IPS-NIHi7 (cell line): ENCODE data around the gene PLEKHS1.
A peak's percentile ranks its signal among the peaks of the same experiment; 100 is the strongest.
"Not testable (repeated sequence)": the region's sequence is repeated elsewhere in the genome, so short reads cannot be mapped to it uniquely, and the experiment has no call there.

Experiments used
- DNase-seq: peaks from one replicate; pipeline ENCODE4 v3.0.0; 2012; ENCODE audit warnings: mixed read lengths; ENCODE audit errors: extremely low spot score

PLEKHS1 gene

DNA sequence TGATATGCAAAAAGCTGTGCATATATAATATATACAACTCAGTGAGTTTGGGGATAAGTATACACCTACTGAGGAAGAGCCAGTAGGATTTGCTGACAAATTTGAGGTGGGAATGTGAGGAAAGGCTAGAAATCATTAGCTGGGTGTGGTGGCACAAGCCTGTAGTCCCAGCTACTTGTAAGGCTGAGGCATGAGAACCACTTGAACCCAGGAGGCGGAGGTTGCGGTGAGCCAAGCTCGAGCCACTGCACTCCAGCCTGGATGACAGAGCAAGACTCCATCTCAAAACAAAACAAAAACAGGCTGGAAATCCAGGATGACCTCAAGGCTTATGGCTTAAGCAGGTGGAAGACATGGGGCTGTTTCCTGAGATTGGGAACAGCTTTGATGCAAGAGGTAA, 10.6 kb upstream of the PLEKHS1 start:
- no peak for DNase-seq

DNA sequence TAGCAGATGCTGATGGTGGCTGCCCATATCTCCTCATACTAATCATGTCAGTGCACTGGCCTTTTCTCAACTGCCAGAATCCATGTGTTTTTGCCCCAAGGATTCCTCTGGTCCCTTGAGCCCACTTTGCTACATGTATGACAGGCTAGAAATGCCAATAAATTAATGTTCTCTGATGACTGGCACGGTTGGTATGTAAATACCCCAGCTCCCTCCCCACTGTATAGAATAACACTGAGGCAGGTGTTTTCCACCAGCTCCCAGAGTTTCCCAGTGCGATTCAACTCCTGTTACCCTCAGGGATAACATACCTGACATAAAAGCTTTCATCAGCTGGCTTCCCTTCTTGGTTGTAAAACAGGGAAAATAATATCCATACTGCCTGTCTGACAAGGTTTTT, 9.0 kb upstream of the PLEKHS1 start:
- DNase-seq: no peak

DNA sequence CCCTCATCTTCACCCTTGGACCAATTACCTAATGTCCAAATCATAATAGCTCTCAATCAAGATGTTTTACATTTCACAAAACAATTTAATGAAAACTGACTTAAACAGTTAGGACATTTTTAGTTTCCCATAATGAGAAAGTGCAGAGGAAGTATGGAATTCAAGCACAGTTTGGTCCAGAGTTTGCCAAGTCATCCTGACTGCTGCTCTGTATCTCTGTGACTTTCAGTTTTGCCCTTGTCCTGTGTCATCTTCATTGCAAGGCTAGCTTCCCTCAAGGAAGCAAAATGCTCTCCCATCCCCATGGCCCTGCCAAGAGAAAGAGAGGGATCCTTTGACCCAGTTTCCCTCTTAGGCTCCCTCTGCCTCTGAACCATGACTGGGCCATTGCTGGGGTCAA, 7.9 kb upstream of the PLEKHS1 start:
- no peak for DNase-seq

DNA sequence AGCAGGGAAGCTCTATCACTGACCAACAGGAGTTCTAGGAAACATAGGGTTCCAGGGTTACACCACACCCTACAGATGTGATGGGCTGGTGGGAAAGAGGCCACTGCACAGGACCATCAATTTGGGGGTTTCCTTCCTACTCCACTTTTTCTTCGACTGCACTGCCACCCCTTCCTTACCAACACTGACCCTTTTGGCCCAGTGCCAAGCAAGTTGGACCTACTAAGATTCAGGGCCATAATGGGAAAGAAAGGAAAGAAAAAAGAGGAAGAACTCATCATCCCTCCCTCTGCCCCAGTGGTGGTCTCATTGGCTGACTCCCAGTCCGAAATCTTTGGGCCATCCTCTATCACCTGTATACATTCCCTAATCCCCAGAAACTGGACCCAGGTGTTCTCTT, 6.1 kb upstream of the PLEKHS1 start:
- no peak for DNase-seq

DNA sequence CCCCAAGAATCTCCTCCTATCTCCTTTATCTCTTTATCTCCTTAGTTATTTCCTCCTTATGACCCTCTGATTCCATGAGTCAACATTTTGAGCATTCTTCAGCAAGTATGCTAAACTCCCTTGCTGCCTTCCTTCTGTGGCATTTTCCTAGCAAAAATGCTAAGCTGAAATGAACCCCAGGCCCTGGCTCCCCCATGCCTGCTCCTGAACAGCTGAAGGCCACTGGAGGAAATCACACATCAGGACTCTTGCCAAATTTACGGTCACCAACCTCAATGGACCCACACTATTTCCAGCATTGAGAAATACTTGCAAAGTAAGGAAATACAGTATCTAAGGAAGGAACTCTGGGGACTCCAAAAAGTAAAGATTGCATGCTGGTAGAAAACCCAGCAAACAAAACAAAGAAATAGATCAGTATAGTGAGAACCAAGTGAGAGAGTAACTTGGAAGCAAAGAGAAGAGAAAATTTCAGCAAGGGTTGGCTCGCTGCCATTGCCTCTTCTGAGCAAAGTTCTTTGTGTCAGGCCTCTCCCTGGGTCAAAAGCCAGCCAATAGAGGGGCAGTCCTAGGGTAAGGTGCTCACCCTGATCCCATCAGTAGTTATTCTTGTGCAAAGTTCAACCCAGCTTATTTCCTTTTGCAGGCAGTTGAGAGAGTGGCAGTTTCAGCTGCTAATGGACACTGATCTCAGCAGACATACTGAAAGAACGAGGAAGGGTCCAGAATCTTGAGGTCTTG, 5.1 kb upstream of the PLEKHS1 start:
- peak; percentile 15 for DNase-seq

DNA sequence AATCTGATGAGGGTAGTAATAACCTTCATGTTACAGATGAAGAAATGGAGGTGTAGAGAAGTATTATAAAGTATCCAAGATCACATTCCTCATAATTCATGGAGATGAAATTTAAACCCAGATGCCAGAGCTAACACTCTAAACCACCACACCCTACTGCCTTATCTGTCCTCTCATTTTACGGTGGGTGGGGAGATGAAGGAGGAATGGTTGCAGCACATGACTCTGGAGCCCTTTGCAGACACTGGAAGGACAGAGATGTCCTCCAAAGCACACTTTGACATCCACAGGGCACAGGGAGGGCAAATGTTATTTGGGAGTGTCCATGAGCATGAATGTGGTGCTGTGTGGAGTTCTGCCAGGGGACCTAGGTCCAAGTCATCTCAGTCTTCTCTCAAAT, 1.1 kb downstream of the PLEKHS1 start:
- DNase-seq: no peak

DNA sequence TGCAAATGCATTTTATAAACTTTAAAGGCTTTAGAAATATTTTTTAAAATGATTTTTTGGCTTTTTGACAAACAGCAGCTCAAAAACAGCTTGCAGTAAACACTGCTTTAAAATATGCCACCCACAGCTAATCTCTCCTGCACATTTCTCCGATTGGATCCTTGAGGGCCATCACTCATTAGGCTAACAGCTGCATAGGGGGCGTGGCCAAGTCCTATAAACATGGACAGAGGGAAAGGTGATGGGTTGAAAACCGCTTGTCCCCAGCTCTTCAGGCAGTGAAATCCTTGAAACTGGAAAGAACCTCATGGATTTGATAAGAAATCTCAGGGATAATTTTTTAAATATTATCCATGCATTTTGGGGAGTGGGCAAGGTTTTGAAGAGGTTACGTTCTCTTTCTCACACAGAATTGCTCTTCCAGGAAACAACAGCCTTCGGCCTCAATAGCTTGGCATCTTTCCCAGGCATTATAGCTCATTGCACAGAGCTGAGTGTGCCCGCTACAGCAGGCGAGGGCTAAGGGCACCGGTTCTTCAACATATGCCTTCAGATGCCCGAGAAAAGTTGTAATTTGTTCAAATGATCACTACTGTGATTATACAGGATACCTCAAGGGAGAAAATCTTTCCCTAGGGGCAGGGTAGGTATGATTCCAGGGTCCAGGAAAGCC, 1.7 kb downstream of the PLEKHS1 start:
- no peak for DNase-seq

DNA sequence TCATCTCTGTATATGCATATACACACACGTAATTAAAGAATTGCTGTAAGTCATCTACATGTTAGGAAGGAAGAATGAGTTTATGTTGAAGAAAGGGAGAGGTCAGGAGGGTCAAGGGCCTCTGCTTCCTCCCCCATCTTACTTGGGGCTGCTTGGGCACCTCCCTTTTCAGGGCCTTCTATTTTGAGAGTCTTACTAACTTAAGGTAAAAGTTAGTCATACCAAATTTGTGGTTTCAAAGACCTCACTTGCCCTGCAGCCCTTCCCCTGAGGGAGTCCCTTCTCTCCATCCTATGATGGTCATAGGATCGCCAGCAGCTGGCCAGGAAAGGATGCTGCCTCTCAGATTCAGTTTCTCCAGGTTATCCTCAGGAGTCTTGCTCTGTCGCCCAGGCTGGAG, 2.6 kb downstream of the PLEKHS1 start:
- no peak for DNase-seq

DNA sequence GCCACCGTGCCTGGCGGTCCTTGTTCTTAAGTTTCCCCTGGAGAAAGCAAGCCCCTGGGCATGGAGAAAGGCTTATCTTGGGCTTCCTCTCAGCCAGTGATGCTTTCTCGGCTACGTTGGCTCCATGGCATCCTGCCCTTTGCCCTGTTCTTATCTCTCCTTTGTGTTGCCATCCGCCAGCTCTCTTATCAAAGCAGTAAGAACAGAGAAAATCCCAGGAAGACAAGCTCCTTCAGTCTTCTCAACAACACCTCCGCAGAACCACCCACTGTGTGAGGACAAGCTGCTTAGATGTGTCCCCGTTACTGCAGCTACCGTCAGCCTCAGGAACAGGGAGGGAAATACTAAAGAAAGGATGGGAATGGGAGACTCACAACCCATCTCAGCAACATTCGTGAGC, 3.3 kb downstream of the PLEKHS1 start:
- no peak for DNase-seq

DNA sequence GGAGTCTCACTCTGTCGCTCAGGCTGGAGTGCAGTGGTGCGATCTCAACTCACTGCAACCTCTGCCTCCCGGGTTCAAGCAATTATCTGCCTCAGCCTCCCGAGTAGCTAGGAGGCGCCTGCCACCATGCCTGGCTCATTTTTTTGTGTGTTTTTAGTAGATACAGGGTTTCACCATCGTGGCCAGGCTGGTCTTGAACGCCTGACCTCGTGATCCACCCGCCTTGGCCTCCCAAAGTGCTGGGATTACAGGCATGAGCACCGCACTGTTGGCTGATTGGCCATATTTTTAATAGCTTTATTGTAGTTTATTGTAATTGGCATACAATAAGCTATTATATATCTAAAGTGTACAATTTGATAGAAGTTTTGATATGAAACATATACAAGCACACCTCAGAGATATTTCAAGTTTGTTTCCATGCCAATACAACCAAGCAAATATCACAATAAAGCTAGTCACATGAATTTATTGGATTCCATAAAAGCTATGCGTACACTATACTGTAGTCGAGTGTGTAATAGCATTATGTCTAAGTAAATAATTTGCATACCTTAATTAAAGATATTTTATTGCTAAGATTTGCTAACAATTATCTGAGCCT, 5.6 kb downstream of the PLEKHS1 start:
- DNase-seq: no peak

DNA sequence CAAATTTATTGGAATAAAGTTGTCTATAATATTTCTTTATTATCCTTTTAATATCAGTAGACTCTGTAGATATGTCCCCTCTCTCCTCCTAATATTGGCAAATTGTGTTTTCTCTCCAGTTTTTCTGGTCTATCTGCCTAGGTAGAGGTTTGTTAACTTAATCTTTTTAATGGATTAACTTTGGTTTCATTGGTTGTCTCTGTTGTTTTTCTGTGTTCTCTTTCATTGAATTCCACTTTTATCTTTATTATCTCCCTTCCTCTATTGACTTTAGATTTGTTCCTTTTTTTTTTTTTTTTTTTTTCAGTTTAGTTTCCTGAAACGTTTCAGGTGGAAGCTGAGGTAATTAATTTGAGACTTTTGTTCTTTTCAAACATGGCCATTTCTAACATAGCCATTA, 10.6 kb downstream of the PLEKHS1 start:
- DNase-seq: no peak

DNA sequence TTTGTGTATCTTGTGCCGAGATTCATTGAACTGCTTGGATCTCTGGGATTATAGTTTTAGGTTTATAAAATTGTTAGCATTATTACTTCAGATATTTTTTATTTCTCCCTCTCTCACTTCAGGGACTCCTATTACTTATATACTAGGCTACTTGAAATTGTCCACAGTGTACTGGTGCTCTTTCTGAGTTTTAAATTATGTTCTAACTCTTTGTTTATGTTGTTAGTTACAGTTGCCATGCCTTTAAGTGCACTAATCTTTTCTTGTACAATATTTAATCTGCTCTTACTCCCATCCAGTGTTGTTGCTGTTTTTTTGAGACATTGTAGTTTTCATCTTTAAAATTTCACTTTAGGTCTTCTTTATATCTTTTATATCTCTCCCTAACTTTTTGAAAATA, 13.1 kb downstream of the PLEKHS1 start:
- DNase-seq: no peak

DNA sequence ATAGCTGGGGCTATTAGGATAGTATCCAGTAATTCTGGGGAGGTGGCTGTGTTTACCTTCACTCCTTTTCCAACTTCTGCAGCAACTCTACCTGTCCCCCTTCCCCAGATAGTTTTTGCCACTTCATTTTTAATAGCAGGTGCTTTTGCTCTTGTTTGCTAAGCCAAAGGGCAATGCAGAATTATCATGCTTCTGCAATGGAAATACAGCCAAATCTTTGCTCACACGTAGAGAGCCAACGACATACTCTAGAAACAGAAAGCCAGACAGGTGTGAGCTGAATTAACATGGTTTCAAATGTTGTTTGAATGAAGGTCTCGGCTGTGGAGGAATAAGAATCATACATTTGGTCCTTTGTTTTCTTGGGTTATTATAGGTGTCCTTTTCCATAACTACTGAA, 14.4 kb downstream of the PLEKHS1 start:
- DNase-seq: no peak

DNA sequence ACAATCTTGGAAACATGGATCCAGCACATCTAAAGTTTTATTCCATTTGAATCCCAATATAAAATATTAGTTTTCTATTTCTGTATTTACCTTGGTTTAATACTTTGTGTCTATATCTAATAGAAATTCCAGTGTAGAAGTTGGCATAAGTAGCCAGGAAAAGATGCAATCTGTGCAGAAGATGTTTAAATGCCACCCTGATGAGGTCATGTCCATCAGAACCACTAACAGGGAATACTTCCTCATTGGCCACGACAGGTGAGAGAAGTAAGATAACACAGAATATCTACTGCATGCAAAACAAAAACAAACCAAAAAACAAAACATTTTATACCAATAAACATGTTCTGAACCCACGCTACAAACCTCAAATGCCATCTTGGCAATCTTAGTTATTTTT, 15.7 kb downstream of the PLEKHS1 start:
- no peak for DNase-seq

DNA sequence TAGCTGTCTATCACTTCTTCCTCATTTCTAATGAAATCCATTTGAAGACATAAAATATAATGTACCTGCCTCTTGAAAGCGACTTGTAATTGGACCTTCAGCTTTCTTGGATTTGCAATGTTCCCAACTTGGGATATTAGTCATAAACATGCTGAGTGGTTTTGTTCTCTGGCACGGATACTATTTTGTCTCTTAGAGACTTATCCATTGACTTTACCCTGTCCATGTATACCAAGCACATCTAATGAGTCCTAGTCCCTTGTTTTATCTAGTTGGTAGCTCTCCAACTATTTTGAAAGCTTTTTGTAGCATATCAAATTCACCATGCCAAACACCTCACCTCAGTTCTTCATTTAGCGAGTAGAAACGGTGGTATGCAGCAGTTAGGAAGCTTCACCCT, 18.9 kb downstream of the PLEKHS1 start:
- DNase-seq: no peak

DNA sequence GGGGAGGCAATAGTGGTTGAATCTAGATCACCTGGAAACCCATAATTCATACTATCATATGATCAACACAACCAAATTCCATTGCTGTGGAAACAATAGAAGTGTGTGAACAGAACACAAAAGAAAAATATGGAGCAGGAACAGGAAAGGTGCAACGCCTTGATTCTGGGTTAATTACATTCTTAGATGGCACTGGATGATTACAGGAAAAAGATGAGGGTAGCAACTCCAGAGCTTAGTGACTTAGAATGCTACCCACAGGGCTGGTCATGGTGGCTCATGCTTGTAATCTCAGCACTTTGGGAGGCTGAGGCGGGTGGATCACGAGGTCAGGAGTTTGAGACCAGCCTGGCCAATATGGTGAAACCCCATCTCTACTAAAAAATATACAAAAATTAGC, 19.6 kb downstream of the PLEKHS1 start:
- DNase-seq: not testable (repeated sequence)

DNA sequence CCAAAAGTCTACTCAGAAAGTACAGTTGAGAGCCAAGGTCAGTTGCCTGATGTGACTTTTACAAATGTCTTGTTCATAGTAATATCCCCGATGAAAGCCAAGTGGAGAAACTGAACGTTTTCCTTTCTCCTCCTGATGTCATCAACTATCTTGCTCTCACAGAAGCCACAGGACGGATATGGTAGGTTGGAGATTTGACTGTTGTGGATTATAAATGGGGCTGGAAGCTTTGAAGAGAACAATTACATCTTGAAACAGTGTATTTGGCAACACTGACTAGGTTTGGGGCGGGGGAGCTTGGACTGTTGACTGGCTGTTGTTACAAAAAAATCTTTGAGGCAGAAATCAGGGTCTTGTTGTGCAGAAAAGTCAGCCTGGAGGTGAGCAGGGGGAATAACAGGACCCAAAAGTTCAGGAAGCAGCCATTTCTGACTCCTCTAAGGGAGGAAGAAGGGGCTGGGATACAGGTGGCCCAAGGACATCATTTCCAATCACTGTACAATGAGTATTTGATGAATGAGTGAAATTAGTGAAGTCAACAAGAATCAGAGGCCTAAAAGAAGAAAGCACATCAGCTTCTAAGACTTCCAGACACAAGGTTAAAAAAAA, 24.3 kb downstream of the PLEKHS1 start:
- DNase-seq: no peak

DNA sequence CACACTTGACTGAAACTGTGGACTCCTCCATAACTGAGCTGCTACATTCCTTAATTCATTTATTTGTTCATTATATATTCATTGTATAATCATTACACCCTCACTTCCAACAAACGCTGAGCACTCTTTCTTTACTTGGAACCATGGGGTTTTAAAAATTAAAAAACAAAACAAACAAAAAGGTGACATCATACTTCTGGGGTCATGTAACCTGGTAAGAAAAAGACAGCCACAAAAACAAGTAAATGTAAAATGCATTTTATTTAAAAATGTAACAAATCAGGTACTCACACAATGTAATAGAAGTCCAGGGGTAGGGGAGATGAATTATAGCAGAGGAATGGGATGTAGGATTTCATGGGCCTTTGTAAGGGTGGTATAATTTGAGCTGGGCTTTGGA, 25.1 kb downstream of the PLEKHS1 start:
- DNase-seq: no peak

DNA sequence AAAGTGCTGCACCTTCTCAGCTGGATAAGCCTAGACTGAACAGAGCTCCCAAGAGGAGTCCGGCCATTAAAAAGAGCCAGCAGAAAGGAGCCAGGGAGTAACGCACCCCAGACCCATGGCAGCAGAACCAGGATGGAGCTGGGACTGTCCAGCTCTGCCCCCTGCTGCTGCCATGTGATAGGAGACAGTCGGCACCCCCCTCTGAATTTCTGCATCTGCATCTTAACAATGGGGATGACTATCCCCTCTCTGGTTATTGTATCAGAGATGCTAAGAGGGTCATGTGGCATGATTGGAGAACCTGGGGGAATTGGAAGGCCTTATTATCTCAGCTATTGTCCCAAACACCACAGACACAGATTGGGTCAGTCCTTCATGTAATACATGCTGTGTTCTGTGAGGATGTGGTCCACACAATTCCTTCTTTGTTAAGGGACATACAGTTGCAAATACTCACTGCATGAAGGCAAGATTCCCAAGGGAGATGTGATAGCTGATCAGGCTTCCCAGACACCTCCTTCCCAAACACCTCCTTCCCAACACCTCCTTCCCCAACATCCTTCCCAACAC, 29.3 kb downstream of the PLEKHS1 start:
- DNase-seq: peak; percentile 33

DNA sequence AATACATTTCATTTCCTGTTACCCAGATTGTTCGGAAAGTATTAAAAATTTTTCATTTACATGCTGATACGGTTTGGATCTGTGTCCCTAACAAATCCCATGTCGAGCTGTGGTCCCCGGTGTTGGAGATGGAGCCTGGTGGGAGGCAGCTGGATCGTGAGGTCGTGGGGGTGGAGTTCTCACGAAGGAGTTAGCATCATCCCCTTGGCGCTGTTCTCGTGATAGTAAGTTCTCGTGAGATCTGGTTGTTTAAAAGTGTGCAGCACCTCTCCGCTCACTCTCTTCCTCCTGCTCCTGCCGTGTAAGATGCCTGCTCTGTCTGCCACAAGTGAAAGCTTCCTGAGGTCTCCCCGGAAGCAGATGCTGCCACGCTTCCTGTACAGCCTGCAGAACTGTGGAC, 30.9 kb downstream of the PLEKHS1 start:
- DNase-seq: no peak

DNA sequence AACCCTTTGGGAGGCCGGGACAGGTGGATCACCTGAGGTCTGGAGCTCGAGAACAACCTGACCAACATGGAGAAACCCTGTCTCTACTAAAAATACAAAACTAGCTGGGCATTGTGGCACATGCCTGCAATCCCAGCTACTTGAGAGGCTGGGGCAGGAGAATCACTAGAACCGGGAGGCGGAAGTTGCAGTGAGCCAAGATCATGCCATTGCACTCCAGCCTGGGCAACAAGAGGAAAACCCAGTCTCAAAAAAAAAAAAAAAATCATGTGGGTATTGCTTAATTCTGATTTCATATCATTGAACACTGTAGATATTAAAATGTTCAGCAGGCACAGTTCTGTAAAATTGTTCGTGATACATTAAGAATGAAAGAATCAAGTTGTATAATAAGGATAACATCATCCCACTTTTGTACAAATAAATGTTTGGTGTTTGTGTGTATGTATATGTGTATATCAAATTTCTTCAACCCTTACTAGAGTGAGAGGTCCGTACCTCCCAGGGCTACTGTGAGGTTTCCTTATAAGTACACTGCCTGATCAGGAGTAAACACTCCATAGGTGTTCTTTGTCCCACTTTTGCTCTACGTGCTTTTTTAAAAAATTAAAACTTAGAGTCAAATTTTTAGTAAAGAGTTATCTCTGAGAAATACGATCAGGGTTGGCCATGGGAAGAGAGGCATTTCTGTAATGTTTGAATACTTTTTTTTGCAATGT, 31.7 kb downstream of the PLEKHS1 start:
- no peak for DNase-seq

DNA sequence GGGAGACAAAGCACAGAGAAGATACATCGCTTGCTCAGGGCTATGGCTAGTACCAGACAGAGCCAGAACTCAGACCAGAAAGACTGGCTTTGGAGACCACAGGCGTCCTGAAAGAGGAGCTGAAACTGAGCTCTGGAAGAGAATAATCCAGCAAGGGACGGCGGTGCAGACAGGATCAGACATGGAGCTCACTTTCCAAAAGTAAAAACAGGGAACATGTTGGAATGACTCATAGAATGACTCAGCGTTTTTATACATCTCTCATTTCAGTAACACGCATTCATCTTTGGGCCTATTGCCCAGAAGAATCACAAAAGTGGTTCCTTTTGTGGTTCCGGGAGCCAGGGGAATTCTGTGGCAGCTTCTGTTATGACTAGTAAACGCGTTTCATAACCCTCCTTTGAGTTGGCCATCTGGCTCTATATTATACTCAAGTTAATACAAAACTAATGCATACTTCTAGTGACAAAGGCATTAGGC, 37.2 kb downstream of the PLEKHS1 start:
- DNase-seq: no peak
